ENCODE data around the gene NRG2.

Gene NRG2

GRCh38 chr5:139871614-139872013 is 171.5 kb downstream of the NRG2 start:
- TF ChIP-seq SIN3A (IDR thresholded peaks at IDR 0.05; ENCODE audit: borderline replicate concordance, insufficient read depth, low read length) (no peak), POLR2AphosphoS5 (IDR thresholded peaks at IDR 0.05; ENCODE audit: low read depth, low read length) (no peak), FOXP2 (optimal IDR thresholded peaks at IDR 0.05; ENCODE audit: borderline replicate concordance, extremely low read depth, extremely low read length, insufficient read depth) (no peak), TAF1 (IDR thresholded peaks at IDR 0.05; ENCODE audit: borderline replicate concordance, insufficient read depth, low read length) (no peak)
- TF ChIP-seq, protein P1, sequence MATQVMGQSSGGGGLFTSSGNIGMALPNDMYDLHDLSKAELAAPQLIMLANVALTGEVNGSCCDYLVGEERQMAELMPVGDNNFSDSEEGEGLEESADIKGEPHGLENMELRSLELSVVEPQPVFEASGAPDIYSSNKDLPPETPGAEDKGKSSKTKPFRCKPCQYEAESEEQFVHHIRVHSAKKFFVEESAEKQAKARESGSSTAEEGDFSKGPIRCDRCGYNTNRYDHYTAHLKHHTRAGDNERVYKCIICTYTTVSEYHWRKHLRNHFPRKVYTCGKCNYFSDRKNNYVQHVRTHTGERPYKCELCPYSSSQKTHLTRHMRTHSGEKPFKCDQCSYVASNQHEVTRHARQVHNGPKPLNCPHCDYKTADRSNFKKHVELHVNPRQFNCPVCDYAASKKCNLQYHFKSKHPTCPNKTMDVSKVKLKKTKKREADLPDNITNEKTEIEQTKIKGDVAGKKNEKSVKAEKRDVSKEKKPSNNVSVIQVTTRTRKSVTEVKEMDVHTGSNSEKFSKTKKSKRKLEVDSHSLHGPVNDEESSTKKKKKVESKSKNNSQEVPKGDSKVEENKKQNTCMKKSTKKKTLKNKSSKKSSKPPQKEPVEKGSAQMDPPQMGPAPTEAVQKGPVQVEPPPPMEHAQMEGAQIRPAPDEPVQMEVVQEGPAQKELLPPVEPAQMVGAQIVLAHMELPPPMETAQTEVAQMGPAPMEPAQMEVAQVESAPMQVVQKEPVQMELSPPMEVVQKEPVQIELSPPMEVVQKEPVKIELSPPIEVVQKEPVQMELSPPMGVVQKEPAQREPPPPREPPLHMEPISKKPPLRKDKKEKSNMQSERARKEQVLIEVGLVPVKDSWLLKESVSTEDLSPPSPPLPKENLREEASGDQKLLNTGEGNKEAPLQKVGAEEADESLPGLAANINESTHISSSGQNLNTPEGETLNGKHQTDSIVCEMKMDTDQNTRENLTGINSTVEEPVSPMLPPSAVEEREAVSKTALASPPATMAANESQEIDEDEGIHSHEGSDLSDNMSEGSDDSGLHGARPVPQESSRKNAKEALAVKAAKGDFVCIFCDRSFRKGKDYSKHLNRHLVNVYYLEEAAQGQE (IDR thresholded peaks at IDR 0.05; ENCODE audit: insufficient read depth in 1 of 2, low read depth in 2 of 2, low read length in 2 of 2): no peak

- TF ChIP-seq TAF1 (IDR thresholded peaks at IDR 0.05; ENCODE audit: borderline replicate concordance, insufficient read depth, low read length) (no peak), FOXP2 (optimal IDR thresholded peaks at IDR 0.05; ENCODE audit: borderline replicate concordance, extremely low read depth, extremely low read length, insufficient read depth) (no peak), POLR2AphosphoS5 (IDR thresholded peaks at IDR 0.05; ENCODE audit: low read depth, low read length) (no peak), SIN3A (IDR thresholded peaks at IDR 0.05; ENCODE audit: borderline replicate concordance, insufficient read depth, low read length) (no peak)
- TF ChIP-seq, protein P1 (IDR thresholded peaks at IDR 0.05; ENCODE audit: insufficient read depth in 1 of 2, low read depth in 2 of 2, low read length in 2 of 2): no peak
Observed at GRCh38 chr5:139870677-139871076, 172.4 kb downstream of the NRG2 start.

DNA sequence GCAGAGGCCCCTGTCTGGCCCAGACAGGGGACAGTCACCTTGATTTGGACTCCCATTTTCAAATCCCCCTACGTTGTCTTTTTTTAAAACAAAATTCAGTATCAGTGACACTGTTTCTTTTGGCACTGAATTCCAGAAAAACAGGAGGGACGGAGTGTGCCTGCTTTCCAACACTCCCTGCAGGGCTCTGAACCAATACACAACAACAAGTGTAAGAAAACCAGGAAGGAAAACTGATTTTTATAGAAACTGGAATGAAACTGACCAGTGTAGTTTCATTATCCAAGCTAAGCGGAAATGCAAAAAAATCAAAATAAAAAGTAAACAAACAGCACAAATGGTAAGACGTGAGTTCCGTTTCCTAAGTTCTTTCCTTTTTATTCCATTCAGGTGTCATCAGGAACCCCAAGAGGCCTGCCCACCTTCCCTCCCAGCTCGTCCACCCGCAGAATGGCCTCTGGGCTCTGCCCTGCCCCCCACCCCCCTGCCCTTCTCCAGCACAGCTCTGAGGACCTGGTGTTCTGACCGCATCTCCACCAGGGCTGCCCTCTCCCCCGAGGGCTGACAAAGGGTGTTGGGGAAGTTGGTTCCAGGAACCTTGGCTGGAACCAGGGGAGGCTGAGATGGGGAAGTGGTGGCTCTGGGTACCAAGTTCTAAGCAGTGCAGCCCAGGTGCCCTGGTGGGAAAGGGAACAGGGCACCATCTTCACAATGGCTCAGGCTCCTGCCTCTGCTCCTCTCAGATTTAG is 173.9 kb downstream of the NRG2 start:
- no peak for TF ChIP-seq TAF1 (IDR thresholded peaks at IDR 0.05; ENCODE audit: borderline replicate concordance, insufficient read depth, low read length)
- TF ChIP-seq FOXP2 (optimal IDR thresholded peaks at IDR 0.05; ENCODE audit: borderline replicate concordance, extremely low read depth, extremely low read length, insufficient read depth): no peak
- TF ChIP-seq SIN3A (IDR thresholded peaks at IDR 0.05; ENCODE audit: borderline replicate concordance, insufficient read depth, low read length): no peak
- TF ChIP-seq, protein P1 (IDR thresholded peaks at IDR 0.05; ENCODE audit: insufficient read depth in 1 of 2, low read depth in 2 of 2, low read length in 2 of 2): no peak
- TF ChIP-seq POLR2AphosphoS5 (IDR thresholded peaks at IDR 0.05; ENCODE audit: low read depth, low read length): no peak

DNA sequence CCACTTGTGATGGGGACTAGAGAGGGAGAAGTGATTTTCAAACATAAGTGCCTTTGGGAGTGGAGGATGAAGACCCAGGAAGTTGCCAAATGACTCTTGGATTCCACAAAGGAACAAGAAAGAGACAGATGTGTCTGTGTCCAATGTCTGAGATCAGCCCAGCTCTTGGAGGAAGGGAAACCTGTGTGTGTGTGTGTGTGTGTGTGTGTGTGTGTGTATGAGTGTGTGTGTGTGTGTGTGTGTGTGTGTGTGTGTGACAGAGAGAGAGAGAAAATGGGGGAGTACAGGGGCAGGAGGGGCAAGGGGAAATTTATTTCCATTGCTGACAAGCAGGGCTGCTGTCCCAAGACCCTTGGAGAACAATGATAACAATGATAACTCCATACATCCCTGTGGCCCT is 175.5 kb downstream of the NRG2 start:
- TF ChIP-seq FOXP2 (optimal IDR thresholded peaks at IDR 0.05; ENCODE audit: borderline replicate concordance, extremely low read depth, extremely low read length, insufficient read depth) (no peak), TAF1 (IDR thresholded peaks at IDR 0.05; ENCODE audit: borderline replicate concordance, insufficient read depth, low read length) (no peak), SIN3A (IDR thresholded peaks at IDR 0.05; ENCODE audit: borderline replicate concordance, insufficient read depth, low read length) (no peak), POLR2AphosphoS5 (IDR thresholded peaks at IDR 0.05; ENCODE audit: low read depth, low read length) (no peak)
- TF ChIP-seq, protein P1 (IDR thresholded peaks at IDR 0.05; ENCODE audit: insufficient read depth in 1 of 2, low read depth in 2 of 2, low read length in 2 of 2): no peak

All from PFSK-1 (cell line).